ENCODE results near the gene ANTXR1. TPM values are rescaled to one million over a fixed set of nuclear protein-coding genes. Genes with fewer than 3 reads are reported as not detected.
A peak's percentile ranks its signal among the peaks of the same experiment; 100 is the strongest.

The ANTXR1 gene
- total RNA-seq, 1 experiment from 2014 or later = 67.4 TPM

DNA sequence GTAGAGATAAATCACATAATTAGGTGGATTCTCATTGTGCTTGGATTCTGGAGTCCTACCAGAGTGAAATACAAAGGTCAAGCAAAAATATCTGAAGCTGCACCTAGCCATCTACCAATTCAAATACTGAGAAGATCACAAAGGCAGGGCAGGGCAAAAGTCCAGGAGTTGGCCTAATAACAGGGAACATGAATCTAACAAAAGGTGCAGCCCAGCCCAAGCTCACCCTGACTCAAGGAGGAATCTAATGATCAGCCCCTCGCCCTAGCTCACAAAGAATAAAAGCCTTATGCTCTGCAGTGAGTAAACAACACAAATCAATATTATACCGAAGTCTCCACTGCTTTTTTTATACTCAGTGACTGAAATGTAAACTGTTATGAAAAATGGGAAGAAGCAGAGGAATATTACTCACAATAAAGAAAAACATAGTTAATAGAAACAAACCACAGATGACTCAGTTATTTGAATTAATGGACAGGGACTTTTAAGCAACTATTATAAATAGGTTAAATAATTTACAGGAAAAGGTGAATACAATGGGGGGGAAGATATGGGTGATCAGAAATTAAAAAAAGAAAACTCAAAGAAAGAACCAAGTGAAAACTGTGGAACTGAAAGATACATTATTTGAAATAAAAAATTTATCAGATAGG is 49.5 kb downstream of the ANTXR1 start:
- Histone ChIP-seq H3K36me3 (peaks cover 56% of the 10 kb centered on the region), H3K27me3 (no peaks in the 10 kb centered on the region), H3K4me1 (peaks cover 3% of the 10 kb centered on the region; the same call in 1 of the 2 replicates), H3K4me3 (no peak overlapping the region), H3K27ac (no peak overlapping the region), H3K9me3 (replicated peaks) (peaks cover 8% of the 10 kb centered on the region)
- no peak for DNase-seq

DNA sequence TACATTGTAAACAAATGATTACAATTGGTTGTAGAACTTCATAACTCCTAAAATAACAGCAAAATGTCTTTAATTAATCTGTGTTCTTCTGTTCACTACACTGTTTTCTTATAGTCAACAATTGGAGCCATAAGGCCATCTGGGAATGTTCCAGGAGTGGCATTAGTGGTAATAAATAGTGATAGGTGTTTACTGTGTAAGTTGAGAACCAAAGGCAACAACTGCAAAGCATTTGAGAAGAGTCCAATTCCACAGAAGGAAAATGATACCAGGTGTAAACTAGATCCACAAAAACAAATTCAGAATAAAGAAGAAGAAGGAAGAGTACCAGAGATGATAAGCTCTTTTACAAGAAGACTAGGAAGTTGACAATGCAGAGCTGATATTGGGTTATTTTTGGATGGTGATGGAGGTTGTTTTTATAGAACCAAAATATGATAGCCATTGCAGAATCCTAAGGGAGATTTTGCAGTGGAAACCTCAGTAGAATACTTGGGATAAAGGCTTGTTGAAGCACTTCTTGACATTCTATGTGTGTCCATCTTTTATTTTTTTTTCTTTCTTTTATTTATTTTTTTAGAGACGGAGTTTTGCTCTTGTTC is 52.9 kb downstream of the ANTXR1 start:
- peaks cover 3% of the 10 kb centered on the region; the same call in 1 of the 2 replicates for H3K4me1 ChIP-seq
- peaks cover 8% of the 10 kb centered on the region; the same call in 1 of the 2 replicates for H3K9me3 ChIP-seq (replicated peaks)
- DNase-seq = no peak
- no peak overlapping the region for H3K4me3 ChIP-seq
- no peaks in the 10 kb centered on the region for H3K27me3 ChIP-seq
- H3K36me3 ChIP-seq = peaks cover 43% of the 10 kb centered on the region
- no peak overlapping the region for H3K27ac ChIP-seq

DNA sequence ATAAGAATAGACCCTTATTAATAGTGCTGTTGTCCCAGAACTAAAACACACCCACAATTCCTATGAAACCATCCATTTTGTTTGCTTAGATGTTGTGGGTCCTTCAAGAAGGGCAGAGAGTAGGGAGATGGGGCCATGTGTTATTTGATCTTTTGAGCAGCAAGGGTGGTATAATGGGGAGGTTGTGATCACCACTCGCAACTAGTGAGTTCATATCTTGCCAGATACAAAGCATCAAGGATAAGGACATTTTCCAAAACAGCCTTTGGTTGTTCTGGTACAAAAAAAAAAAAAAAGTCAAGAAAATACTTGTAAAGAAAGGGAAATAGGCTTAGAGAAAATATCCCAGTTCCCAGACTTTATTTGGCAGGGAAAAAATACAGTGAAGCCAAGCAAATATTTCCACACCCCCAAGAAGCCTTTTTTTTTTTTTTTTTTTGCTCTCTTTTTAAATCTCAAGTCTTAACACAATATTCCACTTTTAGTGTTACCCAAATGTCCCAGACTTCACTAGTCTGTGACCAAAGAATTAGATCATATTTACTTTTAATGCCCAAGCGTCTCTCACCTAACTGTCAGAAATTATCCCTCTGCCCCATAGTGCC is 54.1 kb downstream of the ANTXR1 start:
- H3K4me1 ChIP-seq = peaks cover 3% of the 10 kb centered on the region; the same call in 1 of the 2 replicates
- H3K27ac ChIP-seq = no peak overlapping the region
- peaks cover 8% of the 10 kb centered on the region; the same call in 1 of the 2 replicates for H3K9me3 ChIP-seq (replicated peaks)
- peaks cover 49% of the 10 kb centered on the region for H3K36me3 ChIP-seq
- no peaks in the 10 kb centered on the region for H3K27me3 ChIP-seq
- no peak for DNase-seq
- H3K4me3 ChIP-seq = no peak overlapping the region

GRCh38 chr2:69067866-69068265 is 54.9 kb downstream of the ANTXR1 start:
- Histone ChIP-seq H3K27me3 (no peaks in the 10 kb centered on the region), H3K9me3 (replicated peaks) (peaks cover 7% of the 10 kb centered on the region; the same call in 1 of the 2 replicates), H3K36me3 (peaks cover 49% of the 10 kb centered on the region), H3K4me1 (peaks cover 3% of the 10 kb centered on the region; the same call in 1 of the 2 replicates), H3K4me3 (no peak overlapping the region), H3K27ac (no peak overlapping the region)
- DNase-seq = no peak

DNA sequence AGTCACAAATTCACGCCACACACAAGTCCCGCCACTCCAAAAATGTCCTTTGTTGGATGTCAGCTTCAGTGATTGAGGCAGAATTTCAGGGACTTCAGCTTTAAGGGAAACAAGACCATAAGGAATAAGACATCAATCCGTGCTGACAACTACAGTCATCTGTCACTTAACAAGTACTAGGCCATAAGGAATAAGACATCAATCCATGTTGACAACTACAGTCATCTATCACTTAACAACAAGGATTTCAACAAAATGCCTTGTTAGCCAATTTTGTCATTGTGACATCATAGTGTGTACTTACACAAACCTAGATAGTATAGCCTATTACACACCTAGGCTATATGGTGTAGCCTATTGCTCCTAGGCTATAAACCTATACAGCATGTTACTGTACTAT is 58.0 kb downstream of the ANTXR1 start:
- H3K27me3 ChIP-seq = no peaks in the 10 kb centered on the region
- no peak overlapping the region for H3K4me3 ChIP-seq
- peaks cover 8% of the 10 kb centered on the region; the same call in 1 of the 2 replicates for H3K4me1 ChIP-seq
- no peak overlapping the region for H3K27ac ChIP-seq
- no peak for DNase-seq
- H3K36me3 ChIP-seq = peaks cover 63% of the 10 kb centered on the region
- H3K9me3 ChIP-seq (replicated peaks) = no peaks in the 10 kb centered on the region

- H3K36me3 ChIP-seq = peaks cover 90% of the 10 kb centered on the region
- DNase-seq = peak in 1 of 2 experiments; percentile 21
- H3K27ac ChIP-seq = no peak overlapping the region
Measured at GRCh38 chr2:69073928-69074570, 61.1 kb downstream of the ANTXR1 start.

DNA sequence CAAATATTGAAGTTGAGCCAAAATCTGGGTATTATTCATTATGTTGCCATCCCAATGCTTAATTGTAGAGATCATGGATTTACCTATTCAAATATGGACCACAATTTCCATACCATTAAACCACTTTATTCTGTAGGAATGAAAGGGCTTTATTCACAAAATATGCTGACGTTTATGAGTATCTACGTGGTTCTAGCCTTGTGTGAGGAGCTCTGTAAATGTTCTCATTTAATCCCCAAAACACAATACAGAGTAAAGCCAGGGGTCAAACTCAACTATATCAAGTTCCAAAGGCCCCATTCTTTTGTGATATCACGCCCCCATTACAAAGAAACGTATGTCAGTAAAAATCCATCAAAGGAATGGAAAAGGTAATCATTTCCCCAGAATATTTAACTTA is 61.9 kb downstream of the ANTXR1 start:
- Histone ChIP-seq H3K36me3 (peaks cover 94% of the 10 kb centered on the region), H3K9me3 (replicated peaks) (no peaks in the 10 kb centered on the region), H3K4me3 (no peak overlapping the region), H3K27ac (no peak overlapping the region), H3K4me1 (peaks cover 8% of the 10 kb centered on the region; the same call in 1 of the 2 replicates), H3K27me3 (no peaks in the 10 kb centered on the region)
- DNase-seq = no peak

More at GRCh38 chr2:69073928-69074570, 61.1 kb downstream of the ANTXR1 start:
- Histone ChIP-seq H3K4me3 (no peak overlapping the region), H3K27me3 (no peaks in the 10 kb centered on the region), H3K9me3 (replicated peaks) (no peaks in the 10 kb centered on the region), H3K4me1 (peaks cover 8% of the 10 kb centered on the region; the same call in 1 of the 2 replicates)

- Histone ChIP-seq H3K4me3 (no peak overlapping the region), H3K27me3 (no peaks in the 10 kb centered on the region), H3K9me3 (replicated peaks) (no peaks in the 10 kb centered on the region), H3K36me3 (peaks cover 94% of the 10 kb centered on the region), H3K27ac (no peak overlapping the region), H3K4me1 (peaks cover 8% of the 10 kb centered on the region; the same call in 1 of the 2 replicates)
- no peak for DNase-seq
Measured at GRCh38 chr2:69075486-69075885, 62.5 kb downstream of the ANTXR1 start.

GRCh38 chr2:69076601-69077000 is 63.6 kb downstream of the ANTXR1 start:
- peaks cover 94% of the 10 kb centered on the region for H3K36me3 ChIP-seq
- H3K9me3 ChIP-seq (replicated peaks) = no peaks in the 10 kb centered on the region
- no peak for DNase-seq

DNA sequence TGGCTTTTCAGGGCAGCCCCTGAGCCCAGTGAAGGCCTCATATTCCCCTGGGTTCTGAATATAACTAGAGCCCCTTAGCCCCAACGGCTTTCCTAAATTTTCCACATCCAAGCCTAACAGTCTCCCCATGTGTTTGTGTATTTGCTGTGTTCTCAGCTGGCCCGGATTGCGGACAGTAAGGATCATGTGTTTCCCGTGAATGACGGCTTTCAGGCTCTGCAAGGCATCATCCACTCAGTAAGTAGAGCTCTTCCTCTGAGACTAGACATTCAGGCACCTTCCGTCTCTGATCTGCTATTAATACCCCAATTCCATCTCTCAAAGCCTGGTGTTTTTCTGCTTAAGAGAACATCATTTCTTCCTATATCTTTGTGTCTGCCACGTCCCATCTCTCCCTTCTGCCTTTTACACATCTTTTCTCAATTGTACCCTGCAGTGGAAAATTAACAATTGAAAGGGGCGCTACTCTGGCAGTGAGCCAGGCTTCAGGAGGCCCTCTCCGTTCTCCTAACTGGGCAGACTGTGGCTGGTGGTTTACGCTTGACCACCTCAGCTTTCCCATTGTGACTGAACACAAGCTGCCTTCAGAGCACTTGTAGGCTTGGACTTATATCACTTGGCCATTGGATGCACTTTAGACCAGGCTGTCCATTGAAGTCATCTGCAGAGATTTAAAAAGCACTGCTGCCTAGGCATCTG is 64.4 kb downstream of the ANTXR1 start:
- Histone ChIP-seq H3K36me3 (peaks cover 94% of the 10 kb centered on the region), H3K27ac (no peak overlapping the region), H3K4me1 (peaks cover 8% of the 10 kb centered on the region; the same call in 1 of the 2 replicates), H3K27me3 (no peaks in the 10 kb centered on the region), H3K9me3 (replicated peaks) (no peaks in the 10 kb centered on the region), H3K4me3 (no peak overlapping the region)
- DNase-seq = no peak

More at GRCh38 chr2:69076601-69077000, 63.6 kb downstream of the ANTXR1 start:
- peaks cover 8% of the 10 kb centered on the region; the same call in 1 of the 2 replicates for H3K4me1 ChIP-seq
- H3K27ac ChIP-seq = no peak overlapping the region
- no peaks in the 10 kb centered on the region for H3K27me3 ChIP-seq
- H3K4me3 ChIP-seq = no peak overlapping the region

DNA sequence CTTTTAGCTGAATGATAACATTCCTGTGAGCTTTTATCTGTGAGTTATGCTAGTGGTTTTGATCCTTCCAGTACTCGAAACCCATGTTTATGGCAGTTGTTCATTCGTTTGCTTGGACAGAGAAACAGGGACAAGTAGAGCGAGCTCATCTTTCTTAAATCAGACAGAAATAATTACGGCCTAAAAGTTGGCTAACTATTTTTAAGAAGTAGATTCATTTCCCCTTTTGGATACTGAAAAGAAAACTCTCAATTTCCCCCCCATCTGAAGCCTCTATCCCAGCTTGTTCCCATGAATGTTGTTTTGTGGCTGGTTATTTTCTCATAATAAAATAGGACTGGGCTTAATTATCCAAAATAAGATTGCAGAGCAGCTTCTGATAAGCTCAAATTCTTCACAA is 67.1 kb downstream of the ANTXR1 start:
- Histone ChIP-seq H3K36me3 (peaks cover 82% of the 10 kb centered on the region), H3K27me3 (no peaks in the 10 kb centered on the region), H3K9me3 (replicated peaks) (no peaks in the 10 kb centered on the region), H3K4me1 (no peaks in the 10 kb centered on the region), H3K4me3 (no peak overlapping the region), H3K27ac (no peak overlapping the region)
- no peak for DNase-seq

GRCh38 chr2:69081001-69081580 is 68.1 kb downstream of the ANTXR1 start:
- H3K36me3 ChIP-seq = peaks cover 77% of the 10 kb centered on the region

DNA sequence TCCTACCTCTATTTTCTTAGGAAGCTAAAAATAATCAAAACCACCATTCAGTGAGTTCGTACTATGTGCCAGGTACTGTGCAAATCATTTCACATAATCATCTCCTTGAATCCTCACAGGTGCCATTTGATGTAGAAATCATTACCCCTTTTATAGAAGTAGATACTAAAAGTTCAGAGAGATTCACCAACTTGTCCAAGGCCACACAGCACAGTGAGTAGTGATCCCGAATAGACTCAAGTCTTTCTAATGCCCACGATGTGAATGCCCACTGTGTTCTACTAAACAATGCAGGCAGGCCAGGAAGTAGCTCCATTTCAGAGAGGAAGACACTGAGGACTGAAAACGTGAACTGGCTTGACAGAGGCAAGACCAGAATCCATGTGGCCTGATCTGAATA is 68.8 kb downstream of the ANTXR1 start:
- no peak overlapping the region for H3K27ac ChIP-seq
- H3K4me1 ChIP-seq = no peaks in the 10 kb centered on the region
- no peak overlapping the region for H3K4me3 ChIP-seq
- peaks cover 72% of the 10 kb centered on the region for H3K36me3 ChIP-seq
- H3K9me3 ChIP-seq (replicated peaks) = no peaks in the 10 kb centered on the region
- no peak for DNase-seq
- no peaks in the 10 kb centered on the region for H3K27me3 ChIP-seq

More at GRCh38 chr2:69081001-69081580, 68.1 kb downstream of the ANTXR1 start:
- DNase-seq = no peak
- Histone ChIP-seq H3K9me3 (replicated peaks) (no peaks in the 10 kb centered on the region), H3K4me1 (no peaks in the 10 kb centered on the region), H3K4me3 (no peak overlapping the region), H3K27me3 (no peaks in the 10 kb centered on the region), H3K27ac (no peak overlapping the region)

DNA sequence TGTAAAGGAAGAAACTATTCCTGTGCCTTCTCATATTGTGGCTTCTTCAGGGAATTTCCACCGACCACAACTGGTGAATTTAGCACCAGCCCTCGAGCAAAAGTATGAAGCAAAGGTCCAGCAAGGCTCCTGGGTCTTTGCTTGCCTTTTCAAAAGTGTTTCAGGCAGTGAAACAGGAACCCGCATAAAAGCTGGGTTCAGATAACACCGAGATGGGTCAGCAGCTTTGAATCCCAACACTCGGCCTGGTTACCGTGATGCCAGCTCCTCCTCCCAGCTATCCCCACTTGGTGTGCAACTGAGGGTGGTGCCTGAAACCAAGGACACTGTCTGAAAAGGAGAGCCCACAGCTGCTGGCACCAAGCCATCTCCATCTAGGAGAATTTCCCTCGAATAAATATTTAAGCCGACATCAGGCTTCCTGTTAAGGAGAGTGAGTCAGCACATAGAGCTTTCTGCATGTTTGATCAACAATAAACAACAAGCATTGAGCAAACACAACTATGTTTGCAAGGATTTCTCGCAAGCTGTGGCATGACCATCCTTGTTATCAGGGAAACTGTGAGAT is 69.5 kb downstream of the ANTXR1 start:
- no peaks in the 10 kb centered on the region for H3K27me3 ChIP-seq
- H3K4me3 ChIP-seq = no peak overlapping the region
- H3K9me3 ChIP-seq (replicated peaks) = no peaks in the 10 kb centered on the region
- H3K36me3 ChIP-seq = peaks cover 70% of the 10 kb centered on the region
- DNase-seq = peak; percentile 42 to 49
- no peak overlapping the region for H3K27ac ChIP-seq
- no peaks in the 10 kb centered on the region for H3K4me1 ChIP-seq
